ENCODE results near the gene MCM3AP. TPM values are rescaled to one million over a fixed set of nuclear protein-coding genes. Genes with fewer than 3 reads are reported as not detected.

The MCM3AP gene
- total RNA-seq, 4 donors from 2014 or later = 58.6 to 89.2 (median 81.9) TPM

- peaks cover 79 to 99% (median 96%) of the 10 kb centered on the region in 4 donors for H3K36me3 ChIP-seq
- no peak overlapping the region for H3K27ac ChIP-seq (replicated peaks in 1 of 4)
- H3K9me3 ChIP-seq = no peaks in the 10 kb centered on the region
- intact Hi-C loops (cut with DNase I) = no loop called here
- no peaks in the 10 kb centered on the region for H3K27me3 ChIP-seq
- no peak for TF ChIP-seq POLR2A (IDR thresholded peaks at IDR 0.05; ENCODE audit: low read depth)
- no peak for TF ChIP-seq CTCF (IDR thresholded peaks at IDR 0.05)
- TF ChIP-seq EP300 (IDR thresholded peaks at IDR 0.05) = no peak
- TF ChIP-seq POLR2AphosphoS5 (IDR thresholded peaks at IDR 0.05) = no peak
- no peaks in the 10 kb centered on the region for H3K4me1 ChIP-seq
- H3K4me3 ChIP-seq = no peak overlapping the region
- 100% methylated on average over 2 of the region's 13 CpGs for WGBS
- no peak for DNase-seq (ENCODE audit: extremely low spot score)
Observed at GRCh38 chr21:46264690-46265144, 20.7 kb downstream of the MCM3AP start.

- H3K4me1 ChIP-seq = no peaks in the 10 kb centered on the region
- no peak overlapping the region for H3K27ac ChIP-seq (replicated peaks in 1 of 4)
- no peak overlapping the region for H3K4me3 ChIP-seq
- 92% methylated on average over 18 of the region's 22 CpGs for WGBS
- H3K27me3 ChIP-seq = no peaks in the 10 kb centered on the region
- TF ChIP-seq POLR2AphosphoS5 (IDR thresholded peaks at IDR 0.05) (no peak), EP300 (IDR thresholded peaks at IDR 0.05) (no peak), POLR2A (IDR thresholded peaks at IDR 0.05; ENCODE audit: low read depth) (no peak), CTCF (IDR thresholded peaks at IDR 0.05) (no peak)
- DNase-seq (ENCODE audit: extremely low spot score) = no peak
- no peaks in the 10 kb centered on the region for H3K9me3 ChIP-seq
- peaks cover 80 to 99% (median 96%) of the 10 kb centered on the region in 4 donors for H3K36me3 ChIP-seq
- intact Hi-C loops (cut with DNase I) = no loop called here
Observed at GRCh38 chr21:46264046-46264689, 21.2 kb downstream of the MCM3AP start.

GRCh38 chr21:46256501-46256994 is 28.9 kb downstream of the MCM3AP start:
- peaks cover 0 to 4% (median 0%) of the 10 kb centered on the region in 4 donors for H3K4me1 ChIP-seq
- no peak overlapping the region for H3K4me3 ChIP-seq
- intact Hi-C loops (cut with DNase I) = no loop called here
- no peaks in the 10 kb centered on the region for H3K9me3 ChIP-seq
- no peaks in the 10 kb centered on the region for H3K27me3 ChIP-seq
- H3K36me3 ChIP-seq = peaks cover 94 to 100% (median 98%) of the 10 kb centered on the region in 4 donors
- TF ChIP-seq EP300 (IDR thresholded peaks at IDR 0.05) (no peak), CTCF (IDR thresholded peaks at IDR 0.05) (no peak), POLR2A (IDR thresholded peaks at IDR 0.05; ENCODE audit: low read depth) (no peak), POLR2AphosphoS5 (IDR thresholded peaks at IDR 0.05) (no peak)
- no peak for DNase-seq (ENCODE audit: extremely low spot score)
- 91% methylated on average over 16 of the region's 18 CpGs for WGBS
- H3K27ac ChIP-seq (replicated peaks in 1 of 4) = no peak overlapping the region

GRCh38 chr21:46255758-46256337 is 29.6 kb downstream of the MCM3AP start:
- TF ChIP-seq POLR2A (IDR thresholded peaks at IDR 0.05; ENCODE audit: low read depth) = no peak
- 98% methylated on average over 6 of the region's 6 CpGs for WGBS
- Histone ChIP-seq H3K4me1 (peaks cover 0 to 4% (median 0%) of the 10 kb centered on the region in 4 donors), H3K36me3 (peaks cover 95 to 100% (median 98%) of the 10 kb centered on the region in 4 donors), H3K9me3 (no peaks in the 10 kb centered on the region), H3K27ac (replicated peaks in 1 of 4) (no peak overlapping the region), H3K27me3 (no peaks in the 10 kb centered on the region), H3K4me3 (no peak overlapping the region)
- intact Hi-C loops (cut with DNase I) = no loop called here
- DNase-seq (ENCODE audit: extremely low spot score) = no peak

- TF ChIP-seq CTCF (IDR thresholded peaks at IDR 0.05) (no peak), EP300 (IDR thresholded peaks at IDR 0.05) (no peak), POLR2AphosphoS5 (IDR thresholded peaks at IDR 0.05) (no peak), POLR2A (IDR thresholded peaks at IDR 0.05; ENCODE audit: low read depth) (no peak)
- intact Hi-C loops (cut with DNase I) = no loop called here
- DNase-seq (ENCODE audit: extremely low spot score) = no peak
- Histone ChIP-seq H3K9me3 (no peaks in the 10 kb centered on the region), H3K27ac (replicated peaks in 1 of 4) (no peak overlapping the region), H3K27me3 (no peaks in the 10 kb centered on the region), H3K4me3 (no peak overlapping the region), H3K36me3 (peaks cover 92 to 100% (median 98%) of the 10 kb centered on the region in 4 donors), H3K4me1 (peaks cover 0 to 4% (median 0%) of the 10 kb centered on the region in 4 donors)
- 86% methylated on average over 11 of the region's 11 CpGs for WGBS
Observed at GRCh38 chr21:46255166-46255565, 30.2 kb downstream of the MCM3AP start.

Data from esophagus muscularis mucosa (tissue), 4 donors.